ENCODE data around the gene COL23A1.
"Not testable (repeated sequence)": the region's sequence is repeated elsewhere in the genome, so short reads cannot be mapped to it uniquely, and the experiment has no call there.

Gene COL23A1

DNA sequence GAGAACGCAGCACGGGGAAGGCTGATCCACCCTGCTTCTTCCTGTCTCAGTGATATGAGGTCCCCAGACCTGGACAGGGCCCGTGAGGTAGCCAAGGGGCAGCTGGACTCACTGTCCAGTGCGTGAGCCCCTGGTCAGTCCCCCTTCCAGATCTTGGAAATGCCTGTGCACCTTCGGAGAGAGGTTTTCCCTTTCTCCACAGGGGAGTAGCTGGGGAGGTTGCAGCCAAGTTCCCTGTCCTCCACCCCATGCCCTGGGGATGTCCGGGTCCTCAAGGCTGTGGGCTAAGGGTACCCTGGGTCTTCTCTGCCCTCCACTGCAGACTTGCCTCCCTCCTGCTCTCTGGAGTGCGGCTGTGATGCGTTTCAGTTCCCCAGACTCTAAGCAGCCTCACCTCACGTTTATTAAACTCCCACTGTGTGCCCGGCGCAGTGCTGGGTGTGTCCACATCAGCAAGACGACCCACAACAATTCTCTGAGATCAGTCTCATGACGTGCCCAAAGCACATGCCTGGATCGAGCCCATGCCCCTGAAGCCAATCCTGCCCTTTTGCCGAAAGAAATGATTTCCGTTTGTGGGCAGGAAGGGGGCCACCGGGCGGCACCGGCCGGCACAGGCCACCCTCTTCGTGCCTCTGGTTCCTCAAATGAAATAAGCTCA lies 256.2 kb downstream of the COL23A1 start:
- no peak for DNase-seq

DNA sequence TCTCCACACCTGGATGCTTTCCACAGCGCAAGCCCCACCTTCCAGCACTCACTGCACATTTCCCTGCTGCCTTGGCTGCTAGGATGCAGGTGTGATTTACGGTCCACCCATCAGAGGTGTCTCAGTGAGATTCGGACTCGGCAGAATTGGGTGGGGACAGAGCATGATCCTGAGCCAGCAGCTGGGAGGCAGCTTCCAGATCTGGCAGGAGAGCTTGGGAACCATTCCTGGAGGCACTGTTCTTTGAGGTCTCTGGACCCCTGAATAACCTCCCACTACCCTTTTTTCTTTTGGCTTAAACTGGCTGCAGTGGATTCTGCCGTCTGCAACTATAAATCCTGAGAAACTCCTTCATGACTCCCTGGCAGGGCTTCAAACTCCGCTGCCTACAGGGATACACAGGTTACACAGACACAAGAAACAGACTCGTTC lies 258.0 kb downstream of the COL23A1 start:
- DNase-seq, result no peak

DNA sequence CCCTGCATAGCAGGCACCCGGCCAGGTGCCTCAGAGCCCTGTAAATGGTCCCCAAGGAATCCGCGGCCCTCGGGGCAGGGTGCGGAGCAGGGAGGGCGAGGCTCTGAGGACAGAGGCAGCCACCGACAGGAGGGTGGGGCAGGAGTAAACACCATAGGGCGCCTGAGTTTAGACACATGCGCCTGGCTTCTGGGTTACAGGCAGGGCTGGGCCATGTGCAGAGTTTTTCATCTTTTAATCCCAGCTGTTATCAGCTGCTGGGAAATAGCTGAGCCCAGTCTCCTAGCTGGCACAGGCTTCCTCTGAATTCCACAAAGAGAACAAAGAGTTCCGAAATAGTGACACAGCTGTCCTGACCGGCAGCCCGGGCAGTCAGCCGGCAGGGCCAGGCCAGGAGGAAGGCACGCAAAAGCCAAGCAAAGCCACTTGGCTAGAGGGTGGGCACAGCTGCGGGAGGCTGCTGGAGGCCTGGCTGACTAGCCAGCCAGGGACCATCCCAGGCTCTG lies 258.6 kb downstream of the COL23A1 start:
- no peak for DNase-seq

GRCh38 chr5:178330791-178331404 lies 259.3 kb downstream of the COL23A1 start:
- peak in 2 of 6 experiments; percentile 8 to 12 for DNase-seq

GRCh38 chr5:178328826-178329730 lies 261.1 kb downstream of the COL23A1 start:
- DNase-seq, result no peak

DNA sequence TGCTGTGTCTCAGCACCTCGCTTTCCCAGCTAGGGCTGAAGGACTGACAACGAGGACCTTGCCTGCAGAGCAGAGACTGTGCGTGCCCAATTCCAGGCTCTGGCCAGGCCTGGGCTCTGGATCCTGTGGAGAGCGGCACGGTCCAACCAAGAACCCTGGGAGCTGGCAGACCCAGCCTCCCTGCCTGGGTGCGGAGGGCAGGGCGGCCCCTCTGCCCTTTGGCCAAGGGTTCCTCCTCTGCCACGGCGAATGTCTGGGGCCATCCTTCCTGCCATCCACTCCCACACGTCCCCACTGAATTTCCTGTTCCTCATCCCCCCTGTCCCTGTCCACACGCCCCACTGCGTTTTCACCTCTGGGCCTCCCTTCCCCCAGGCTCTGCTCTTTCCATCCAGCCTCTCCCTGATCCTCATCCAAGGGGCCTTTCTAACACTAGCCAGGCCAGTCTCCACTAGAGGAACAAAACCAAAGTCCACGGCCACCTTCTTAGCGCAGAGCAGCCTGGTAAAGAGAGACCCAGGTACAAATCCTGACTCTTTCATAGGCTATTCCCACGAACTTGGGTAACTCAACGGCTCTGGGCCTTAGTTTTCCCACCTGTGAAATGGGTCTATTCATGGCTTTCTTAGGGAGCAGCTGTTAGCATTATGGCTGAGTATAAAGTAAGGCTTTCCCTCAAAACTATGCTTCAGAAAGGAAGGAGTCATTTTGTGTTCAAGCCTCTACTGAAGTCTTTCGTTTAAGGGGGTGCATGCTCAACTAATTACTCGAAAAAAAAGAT lies 262.1 kb downstream of the COL23A1 start:
- DNase-seq, result no peak

GRCh38 chr5:178327446-178327845 lies 262.7 kb downstream of the COL23A1 start:
- DNase-seq, result no peak

DNA sequence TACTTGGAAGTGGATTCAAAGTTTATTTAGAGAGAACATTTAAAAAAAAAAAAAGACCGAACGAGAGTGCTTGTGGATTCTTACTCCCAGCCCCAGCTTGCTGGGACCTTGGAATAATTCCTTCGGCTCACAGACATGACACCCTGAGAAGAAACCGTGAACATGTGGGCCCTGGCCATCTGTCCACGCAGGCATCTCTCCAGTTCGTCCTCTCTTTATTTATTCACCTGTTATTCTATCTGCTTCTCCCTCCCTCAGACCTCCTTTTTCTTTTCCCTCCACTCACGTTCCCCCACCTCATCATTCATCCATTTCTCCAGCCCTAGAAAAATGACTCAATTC lies 263.8 kb downstream of the COL23A1 start:
- no peak for DNase-seq

- DNase-seq, result no peak
These were observed 264.4 kb downstream of the COL23A1 start for GRCh38 chr5:178325679-178326373.

- no peak for DNase-seq
These were observed 264.9 kb downstream of the COL23A1 start for GRCh38 chr5:178325311-178325678.

DNA sequence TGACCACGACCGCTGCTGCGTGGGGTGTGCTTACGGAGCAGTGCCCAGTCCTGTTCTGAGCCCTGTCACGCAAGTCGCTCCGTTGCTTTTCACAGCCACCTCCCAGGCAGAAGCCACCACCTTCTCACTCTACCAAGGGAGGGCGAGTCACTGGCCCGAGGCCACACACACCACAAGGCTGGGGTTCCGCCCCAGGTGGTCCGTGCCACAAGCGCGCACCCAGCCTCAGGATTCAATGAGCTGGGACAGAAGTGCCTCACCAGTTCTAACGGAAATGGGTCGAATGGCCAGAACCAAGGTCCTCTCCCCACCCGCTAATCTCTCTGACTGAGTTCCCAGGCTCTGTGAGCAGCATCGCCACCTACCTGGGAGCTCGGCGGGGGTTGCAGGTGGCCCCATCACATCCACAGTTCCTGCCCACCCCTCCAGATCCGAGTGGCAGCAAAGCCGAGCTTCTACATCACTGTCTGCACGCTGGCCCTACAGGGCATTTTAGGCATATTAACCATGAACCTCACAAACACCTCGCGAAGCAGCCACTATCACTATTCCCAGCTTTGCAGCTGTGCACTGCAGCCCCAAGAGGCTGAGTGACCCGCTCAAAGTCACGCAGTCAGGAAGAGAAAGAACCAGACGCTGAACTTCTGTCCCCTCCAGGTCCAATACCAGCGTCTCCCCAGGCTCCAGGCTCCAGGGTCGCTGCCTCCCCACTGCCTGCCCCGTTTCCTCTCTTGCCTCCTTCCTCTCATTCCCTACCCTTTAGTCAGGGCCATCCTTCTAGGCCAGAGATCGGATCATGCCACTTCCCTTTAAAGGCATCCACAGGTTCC lies 265.5 kb downstream of the COL23A1 start:
- no peak for DNase-seq

GRCh38 chr5:178323961-178324360 lies 266.2 kb downstream of the COL23A1 start:
- DNase-seq, result no peak

DNA sequence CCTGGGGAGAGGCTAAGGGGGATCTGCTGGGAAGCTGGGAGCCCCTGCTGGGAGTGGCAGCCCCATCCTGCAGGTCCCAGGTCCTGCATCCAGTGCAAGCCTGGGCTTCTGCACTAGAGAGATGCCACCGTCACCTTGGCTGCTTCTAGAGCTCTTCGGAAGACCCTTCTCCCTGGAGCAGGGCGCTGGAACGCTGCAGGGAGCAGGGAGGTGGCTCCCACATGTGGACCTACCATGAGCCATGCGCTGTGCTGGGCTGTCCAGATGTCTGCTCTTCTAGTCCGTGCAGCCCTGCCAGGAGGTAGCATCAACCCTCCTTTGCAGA lies 266.7 kb downstream of the COL23A1 start:
- no peak for DNase-seq

DNA sequence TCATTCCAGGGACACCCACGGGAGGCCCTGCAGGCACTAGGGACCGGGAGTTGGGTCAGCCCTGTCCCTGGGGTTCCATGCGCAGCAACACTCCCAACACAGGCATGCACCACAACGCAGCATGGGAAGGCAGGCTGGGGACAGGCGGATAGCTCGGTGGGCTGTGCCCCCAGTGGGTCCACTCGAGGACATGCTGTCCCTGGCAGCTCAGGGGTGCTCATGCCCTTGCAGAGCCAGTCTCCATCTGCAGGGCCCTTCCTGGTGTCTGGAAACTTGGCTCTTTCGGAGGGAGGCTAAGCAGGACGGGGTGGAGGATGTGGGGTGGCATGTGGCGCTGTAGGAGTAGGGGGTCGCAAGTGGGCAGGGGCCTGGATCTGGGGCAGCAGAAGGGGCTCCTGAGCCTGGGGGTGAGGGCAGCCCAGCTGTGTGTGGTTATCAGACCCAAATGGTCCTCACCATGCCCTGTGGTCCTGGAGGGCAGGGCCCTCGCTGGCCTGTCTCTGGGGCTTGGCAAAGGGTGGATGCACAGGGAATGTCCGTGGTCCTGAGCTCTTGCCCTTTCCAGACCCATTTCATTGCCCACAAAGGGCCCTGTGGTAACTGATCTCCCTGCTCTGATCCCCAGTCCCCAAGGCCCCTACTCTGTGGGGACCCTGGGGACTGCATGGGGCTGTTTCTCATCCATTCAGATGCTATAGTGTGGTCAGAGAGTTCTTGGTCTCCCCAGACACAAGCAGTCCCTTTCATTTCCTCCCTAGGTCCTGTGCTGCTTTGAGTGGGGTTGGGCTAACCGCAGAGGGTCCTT lies 267.3 kb downstream of the COL23A1 start:
- DNase-seq, result no peak

GRCh38 chr5:178320281-178320855 lies 269.8 kb downstream of the COL23A1 start:
- DNase-seq, result no peak

GRCh38 chr5:178319541-178320041 lies 270.6 kb downstream of the COL23A1 start:
- no peak for DNase-seq

GRCh38 chr5:178318893-178319292 lies 271.3 kb downstream of the COL23A1 start:
- DNase-seq, result no peak

DNA sequence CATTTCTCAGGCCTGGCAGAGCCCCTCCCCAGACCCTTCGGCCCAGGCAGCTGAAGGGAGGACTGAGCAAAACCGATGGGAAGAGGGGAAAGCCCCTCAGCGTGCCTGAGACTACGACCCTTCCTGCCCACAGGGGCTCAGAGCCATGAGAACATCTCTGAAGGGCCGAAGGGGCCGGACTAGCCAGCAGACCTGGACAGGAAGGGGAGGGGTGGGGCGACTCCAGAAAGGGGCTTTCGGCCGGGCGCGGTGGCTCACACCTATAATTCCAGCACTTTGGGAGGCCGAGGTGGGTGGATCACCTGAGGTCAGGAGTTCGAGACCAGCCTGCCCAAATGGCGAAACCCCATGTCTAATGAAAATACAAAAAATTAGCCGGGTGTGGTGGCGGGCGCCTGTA lies 271.8 kb downstream of the COL23A1 start:
- DNase-seq, result no peak

GRCh38 chr5:178317727-178318126 lies 272.5 kb downstream of the COL23A1 start:
- not testable (repeated sequence) for DNase-seq
